Tibial nerve (tissue), 4 donors: ENCODE measurements around the gene OR2B2.
"Not testable (repeated sequence)": the region's sequence is repeated elsewhere in the genome, so short reads cannot be mapped to it uniquely, and the experiment has no call there.

Experiments used
- CTCF ChIP-seq, 5 experiments: fragments of 200-600 bp in 3 of 5; fragments of 450-650 bp in 2 of 5; sonication (generic) in 3 of 5; IDR thresholded peaks; one replicate each; pipeline ENCODE4 v1.5.1; 2016 to 2019; ENCODE audit warnings: antibody characterized with exemption in 5 of 5, mild to moderate bottlenecking in 3 of 5, moderate library complexity in 2 of 5
- EP300 ChIP-seq, 2 donors: sonication (generic); formaldehyde crosslinking; IDR thresholded peaks; one replicate each; pipeline ENCODE4 v1.6.1; 2017; ENCODE audit warnings: antibody characterized with exemption in 2 of 2, mild to moderate bottlenecking in 1 of 2

GRCh38 chr6:27929930-27930329, 17.7 kb upstream of the OR2B2 start:
- TF ChIP-seq EP300, CTCF (IDR thresholded peaks at IDR 0.05): not testable (repeated sequence)
